AG10803 (cell line): ENCODE results near the gene SMARCC2.

ENCODE experiments used
- DNase-seq: peaks from one replicate; pipeline ENCODE4 v3.0.0; 2010; ENCODE audit warnings: low read depth
- H3K4me3 ChIP-seq: 2 replicates; pipeline ENCODE4 v1.5.1; 2011; ENCODE audit warnings: mild to moderate bottlenecking, low read length, control low read depth
- TF ChIP-seq, protein P1 (sequence below): conservative IDR thresholded peaks from 2 replicates; pipeline ENCODE4 v1.5.1; 2011; ENCODE audit warnings: mild to moderate bottlenecking, low read length, control low read depth, inconsistent platforms

Gene SMARCC2

DNA sequence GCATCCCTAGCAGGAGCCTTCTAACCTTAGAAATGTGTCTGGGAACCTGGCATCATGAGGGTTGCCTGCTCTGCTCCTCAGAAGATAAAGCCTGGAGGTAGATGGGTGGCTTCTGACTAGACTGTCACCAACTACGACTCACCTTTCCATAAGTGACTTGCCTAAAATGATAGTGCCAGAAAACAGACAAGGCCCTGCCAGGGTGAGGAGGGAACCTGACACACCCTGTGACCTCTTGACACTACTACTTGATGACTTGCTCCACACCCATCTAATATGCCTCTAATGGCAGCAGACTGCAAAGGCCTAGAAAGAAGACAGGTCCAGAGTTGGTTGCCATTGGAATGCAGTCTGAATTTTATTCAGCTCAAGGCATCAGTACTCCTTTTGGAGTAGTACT is 23.1 kb upstream of the SMARCC2 start:
- TF ChIP-seq, protein P1, sequence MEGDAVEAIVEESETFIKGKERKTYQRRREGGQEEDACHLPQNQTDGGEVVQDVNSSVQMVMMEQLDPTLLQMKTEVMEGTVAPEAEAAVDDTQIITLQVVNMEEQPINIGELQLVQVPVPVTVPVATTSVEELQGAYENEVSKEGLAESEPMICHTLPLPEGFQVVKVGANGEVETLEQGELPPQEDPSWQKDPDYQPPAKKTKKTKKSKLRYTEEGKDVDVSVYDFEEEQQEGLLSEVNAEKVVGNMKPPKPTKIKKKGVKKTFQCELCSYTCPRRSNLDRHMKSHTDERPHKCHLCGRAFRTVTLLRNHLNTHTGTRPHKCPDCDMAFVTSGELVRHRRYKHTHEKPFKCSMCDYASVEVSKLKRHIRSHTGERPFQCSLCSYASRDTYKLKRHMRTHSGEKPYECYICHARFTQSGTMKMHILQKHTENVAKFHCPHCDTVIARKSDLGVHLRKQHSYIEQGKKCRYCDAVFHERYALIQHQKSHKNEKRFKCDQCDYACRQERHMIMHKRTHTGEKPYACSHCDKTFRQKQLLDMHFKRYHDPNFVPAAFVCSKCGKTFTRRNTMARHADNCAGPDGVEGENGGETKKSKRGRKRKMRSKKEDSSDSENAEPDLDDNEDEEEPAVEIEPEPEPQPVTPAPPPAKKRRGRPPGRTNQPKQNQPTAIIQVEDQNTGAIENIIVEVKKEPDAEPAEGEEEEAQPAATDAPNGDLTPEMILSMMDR = no peak
- no peak for DNase-seq

GRCh38 chr12:56208006-56208405 is 18.7 kb upstream of the SMARCC2 start:
- no peak for DNase-seq
- TF ChIP-seq, protein P1 = no peak
- H3K4me3 ChIP-seq = no peak overlapping the region

More for the DNA sequence above, 23.1 kb upstream of the SMARCC2 start:
- H3K4me3 ChIP-seq = no peak overlapping the region

DNA sequence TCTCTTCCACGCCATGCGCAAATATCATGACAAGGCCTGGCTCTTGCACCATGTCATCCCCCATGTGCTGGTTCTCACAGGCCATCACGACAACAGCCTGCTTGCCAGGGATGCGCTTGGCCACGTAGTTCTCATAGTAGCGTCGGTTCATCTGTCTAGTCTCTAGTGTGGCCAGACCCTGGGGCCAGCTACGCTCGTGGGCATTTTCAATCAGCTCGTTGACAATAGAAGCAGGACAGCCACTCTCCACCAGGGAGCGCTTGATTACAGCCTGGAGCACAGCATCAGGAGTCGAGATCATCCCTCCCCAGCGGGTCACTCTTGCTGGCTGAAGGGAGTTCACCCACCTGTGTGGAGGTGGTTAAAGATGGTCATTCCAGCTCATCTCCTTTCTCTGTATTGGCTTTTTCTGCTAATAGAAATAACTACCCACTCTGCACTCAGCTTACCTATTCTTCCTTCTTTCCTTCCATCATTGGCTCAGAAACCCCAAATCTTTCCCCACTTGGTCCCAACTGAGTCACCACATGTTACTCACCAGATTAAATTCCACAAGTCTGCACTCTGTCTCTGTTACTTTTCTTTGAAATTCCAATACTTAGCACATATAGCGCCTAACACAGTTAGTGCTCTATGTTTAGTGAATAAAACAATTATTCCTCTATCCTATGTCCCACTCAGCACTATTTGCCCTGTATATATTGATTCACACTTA is 17.3 kb upstream of the SMARCC2 start:
- DNase-seq = peak; percentile 52
- TF ChIP-seq, protein P1 = peak; percentile 71

GRCh38 chr12:56205445-56205844 is 16.2 kb upstream of the SMARCC2 start:
- TF ChIP-seq, protein P1 = no peak
- DNase-seq = no peak
- no peak overlapping the region for H3K4me3 ChIP-seq

More for the DNA sequence above, 17.3 kb upstream of the SMARCC2 start:
- H3K4me3 ChIP-seq = no peak overlapping the region

GRCh38 chr12:56204275-56204674 is 15.0 kb upstream of the SMARCC2 start:
- no peak for DNase-seq
- no peak overlapping the region for H3K4me3 ChIP-seq
- TF ChIP-seq, protein P1 = no peak

- no peak for DNase-seq
- TF ChIP-seq, protein P1 = no peak
- H3K4me3 ChIP-seq = no peak overlapping the region
Observed at GRCh38 chr12:56202838-56203237, 13.6 kb upstream of the SMARCC2 start.

GRCh38 chr12:56202366-56202765 is 13.1 kb upstream of the SMARCC2 start:
- DNase-seq = no peak
- no peak overlapping the region for H3K4me3 ChIP-seq
- TF ChIP-seq, protein P1 = no peak
